Amniotic epithelial cell (primary cell): ENCODE data around the gene LRRC36.

ENCODE experiments used
- DNase-seq: peaks from one replicate; pipeline ENCODE4 v3.0.0-alpha.2; 2010; ENCODE audit warnings: low read depth

Gene LRRC36

GRCh38 chr16:67326472-67327309, at the start of gene LRRC36, which contains the start of gene KCTD19:
LRRC36 (plus strand) TSS chr16:67326815; CDS start chr16:67326863, 48 bp downstream.
KCTD19 (minus strand) TSS chr16:67326741; CDS start chr16:67326707, 34 bp downstream.
- peak; percentile 20 for DNase-seq

- peak; percentile 99 for DNase-seq
Measured at GRCh38 chr16:67277294-67277998, 49.2 kb upstream of the LRRC36 start.

GRCh38 chr16:67277999-67278772, 48.4 kb upstream of the LRRC36 start:
- peak; percentile 62 for DNase-seq

GRCh38 chr16:67278773-67279295, 47.8 kb upstream of the LRRC36 start:
- no peak for DNase-seq

- DNase-seq: peak; percentile 59
Measured at GRCh38 chr16:67279296-67280089, 47.1 kb upstream of the LRRC36 start, which contains the start of gene PLEKHG4. PLEKHG4 (plus strand) TSS chr16:67279532; CDS start chr16:67280045, 513 bp downstream.

GRCh38 chr16:67280090-67281015, 46.3 kb upstream of the LRRC36 start:
- no peak for DNase-seq

- no peak for DNase-seq
Measured at GRCh38 chr16:67281536-67282446, 44.8 kb upstream of the LRRC36 start.

- no peak for DNase-seq
Measured at GRCh38 chr16:67282447-67282805, 44.2 kb upstream of the LRRC36 start.

GRCh38 chr16:67283039-67283825, 43.4 kb upstream of the LRRC36 start:
- peak; percentile 82 for DNase-seq

- DNase-seq: no peak
Measured at GRCh38 chr16:67283826-67284555, 42.6 kb upstream of the LRRC36 start.

- DNase-seq: no peak
Measured at GRCh38 chr16:67284699-67285646, 41.6 kb upstream of the LRRC36 start.

GRCh38 chr16:67286441-67287235, 40.0 kb upstream of the LRRC36 start:
- no peak for DNase-seq

GRCh38 chr16:67287960-67288359, 38.7 kb upstream of the LRRC36 start:
- no peak for DNase-seq

GRCh38 chr16:67291461-67291860, 35.2 kb upstream of the LRRC36 start:
- DNase-seq: no peak

- no peak for DNase-seq
Measured at GRCh38 chr16:67294171-67294757, 32.4 kb upstream of the LRRC36 start.
